Kidney (tissue), 14 donors: Measurements from ENCODE around the gene EIF4E. TPM values are rescaled to one million over a fixed set of nuclear protein-coding genes. Genes with fewer than 3 reads are reported as not detected.

Source experiments
- DNase-seq, 5 donors: peaks; one replicate each; pipeline ENCODE4 v3.0.0-alpha.2; 2013 to 2020
- FAIRE-seq: peaks from 2 replicates; lab custom pipeline; 2012; peaks lifted over from hg19 to GRCh38; lab: Jason Lieb, UNC
- H3K27ac ChIP-seq, 2 donors: one replicate each; pipeline ENCODE4 v1.7.0; 2013; ENCODE audit warnings: low read depth in 2 of 2, low read length in 2 of 2, inconsistent platforms in 1 of 2
- H3K27me3 ChIP-seq: one replicate; pipeline ENCODE4 v1.7.1; 2013; ENCODE audit warnings: low read length, inconsistent platforms; ENCODE audit not compliant: control insufficient read depth, insufficient read depth
- H3K36me3 ChIP-seq, 3 donors: one replicate each; pipeline versions ENCODE4 v1.7.0 to v1.7.1; 2013; ENCODE audit warnings: low read length in 3 of 3, control low read depth in 1 of 3, inconsistent platforms in 1 of 3; ENCODE audit not compliant: insufficient read depth in 3 of 3, control insufficient read depth in 2 of 3
- H3K4me1 ChIP-seq, 3 donors: one replicate each; pipeline versions ENCODE4 v1.7.0 to v1.7.1; 2013; ENCODE audit warnings: low read length in 3 of 3, inconsistent platforms in 1 of 3, low read depth in 1 of 3; ENCODE audit not compliant: control insufficient read depth in 2 of 3, insufficient read depth in 2 of 3
- H3K4me3 ChIP-seq, 3 donors: one replicate each; pipeline versions ENCODE4 v1.7.0 to v1.8.1; 2013; ENCODE audit warnings: low read length in 3 of 3, control low read depth in 1 of 3, inconsistent platforms in 1 of 3
- H3K9ac ChIP-seq, 3 donors: one replicate each; pipeline versions ENCODE4 v1.7.0 to v1.7.1; 2013; ENCODE audit warnings: low read length in 3 of 3, control low read depth in 1 of 3, inconsistent platforms in 1 of 3
- H3K9me3 ChIP-seq, 3 donors: one replicate each; pipeline versions ENCODE4 v1.7.0 to v1.7.1; 2013; ENCODE audit warnings: low read length in 3 of 3, control low read depth in 1 of 3, inconsistent platforms in 1 of 3; ENCODE audit not compliant: control insufficient read depth in 2 of 3, insufficient read depth in 1 of 3
- CTCF ChIP-seq: IDR thresholded peaks from 3 replicates; pipeline ENCODE4 v1.5.1; 2012; ENCODE audit warnings: mild to moderate bottlenecking, moderate library complexity, borderline replicate concordance; ENCODE audit not compliant: insufficient read depth; ENCODE audit errors: extremely low read depth
- intact Hi-C: fragments of 100-400 bp; cut with DNase I; formaldehyde crosslinking; loops from one replicate; pipeline ENCODE4 v1.11.1; 2022
- polyA plus RNA-seq: library from polyadenylated mRNA; stranded (reverse); fragments of 350-450 nt; fragmentation: Illumina TruSeq; extraction: RNeasy Lipid Tissue Mini Kit (QIAGEN cat#74804); gene quantifications from one replicate; pipeline ENCODE4 v1.2.3, GENCODE V29; 2014; ENCODE audit warnings: low read depth, low replicate concordance; ENCODE audit not compliant: insufficient read depth
- total RNA-seq: library from RNA; stranded (reverse); fragmentation: NEBNext Ultra II Directional; extraction: Animal tissue kit (Norgen Biotek cat#: 25700); gene quantifications from one replicate; pipeline ENCODE4 v1.2.1, GENCODE V29; 2021
- donor health status: control.
- donor health status: control.
- donor health status: control.
- donor health status: control.
- donor health status: control.
- donor health status: DM: yes; HTN: yes; CAD: no.
- donor health status: Normal renal cell carcinoma (clear cell type).

Gene EIF4E
- total and polyA plus RNA-seq, 2 donors from 2014 or later = 52.3 to 63.2 TPM

- Histone ChIP-seq H3K9me3 (no peaks in the 10 kb centered on the region), H3K4me3 (no peak overlapping the region), H3K4me1 (no peaks in the 10 kb centered on the region), H3K27ac (no peak overlapping the region), H3K36me3 (no peaks in the 10 kb centered on the region), H3K9ac (no peak overlapping the region), H3K27me3 (no peaks in the 10 kb centered on the region)
- no peak for FAIRE-seq
- no peak for TF ChIP-seq CTCF
- peak in 2 of 5 donors; percentile 4 to 16 for DNase-seq
- intact Hi-C loops = no loop called here
These were observed 41.2 kb upstream of the EIF4E start for GRCh38 chr4:98969878-98970785.

DNA sequence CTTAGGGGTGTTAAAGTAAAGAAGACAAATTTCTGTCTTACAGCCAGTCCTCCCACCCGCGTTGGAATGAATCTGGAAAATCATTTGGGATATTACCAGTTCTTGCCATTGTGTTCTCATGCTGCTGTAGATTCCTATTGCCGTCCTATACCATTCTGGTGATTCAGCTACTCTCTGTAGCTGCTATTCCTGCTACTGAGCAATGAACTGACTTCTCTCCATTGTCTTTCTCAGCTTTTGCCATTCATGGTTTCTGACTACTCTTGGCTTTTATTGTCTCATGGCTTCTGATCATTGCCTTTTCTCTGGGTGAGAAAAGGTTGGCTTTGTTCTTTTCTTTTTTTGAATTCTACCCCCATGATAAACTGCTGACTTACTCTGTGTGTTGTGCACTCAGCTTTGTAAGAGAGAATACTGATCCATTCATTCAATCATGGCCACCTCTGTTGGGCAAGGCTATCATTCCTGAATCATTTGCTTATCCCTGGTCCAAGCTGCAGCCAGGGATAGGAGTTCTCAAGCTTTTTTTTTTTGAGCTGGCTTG is 38.9 kb upstream of the EIF4E start:
- no peaks in the 10 kb centered on the region for H3K36me3 ChIP-seq
- no peak overlapping the region for H3K4me3 ChIP-seq
- intact Hi-C loops = no loop called here
- no peak for TF ChIP-seq CTCF
- no peaks in the 10 kb centered on the region for H3K9me3 ChIP-seq
- H3K27me3 ChIP-seq = no peaks in the 10 kb centered on the region
- H3K27ac ChIP-seq = no peak overlapping the region
- FAIRE-seq (no peak), DNase-seq (no peak)
- no peak overlapping the region for H3K9ac ChIP-seq
- H3K4me1 ChIP-seq = no peaks in the 10 kb centered on the region

- FAIRE-seq (no peak), DNase-seq (no peak)
- Histone ChIP-seq H3K4me3 (no peak overlapping the region), H3K36me3 (no peaks in the 10 kb centered on the region), H3K4me1 (no peaks in the 10 kb centered on the region), H3K9me3 (no peaks in the 10 kb centered on the region), H3K9ac (no peak overlapping the region), H3K27me3 (no peaks in the 10 kb centered on the region), H3K27ac (no peak overlapping the region)
- intact Hi-C loops = no loop called here
- no peak for TF ChIP-seq CTCF
These were observed 38.0 kb upstream of the EIF4E start for GRCh38 chr4:98966926-98967325.
